Transverse colon (tissue), 4 donors: ENCODE results near the gene ENTHD1. TPM values are rescaled to one million over a fixed set of nuclear protein-coding genes. Genes with fewer than 3 reads are reported as not detected.

Experiments used
- DNase-seq: peaks from one replicate; pipeline ENCODE4 v3.0.0-alpha.2; 2019
- H3K27ac ChIP-seq, 4 donors: fragments of 200-600 bp; sonication (generic); 2 replicates each; pipeline ENCODE4 v1.5.1; 2016 to 2018; ENCODE audit warnings: inconsistent platforms in 4 of 4
- H3K27me3 ChIP-seq: fragments of 200-600 bp; sonication (generic); 2 replicates; pipeline ENCODE4 v1.5.1; 2017; ENCODE audit warnings: inconsistent platforms
- H3K36me3 ChIP-seq, 4 donors: fragments of 200-600 bp; sonication (generic); 2 replicates each; pipeline ENCODE4 v1.5.1; 2017 to 2019; ENCODE audit warnings: inconsistent platforms in 4 of 4
- H3K4me1 ChIP-seq, 4 donors: fragments of 200-600 bp; sonication (generic); 2 replicates each; pipeline ENCODE4 v1.5.1; 2017 to 2020; ENCODE audit warnings: inconsistent platforms in 4 of 4
- H3K4me3 ChIP-seq, 4 donors: fragments of 200-600 bp; sonication (generic); 1 replicate in 1 of 4; 2 replicates in 3 of 4; pipeline versions ENCODE4 v1.5.1 to v1.6.1; 2017 to 2019; ENCODE audit warnings: inconsistent platforms in 4 of 4
- H3K9me3 ChIP-seq, 2 donors: fragments of 200-600 bp; sonication (generic); 2 replicates each; pipeline ENCODE4 v1.5.1; 2017 to 2019; ENCODE audit warnings: inconsistent platforms in 2 of 2
- EP300 ChIP-seq: sonication (generic); formaldehyde crosslinking; IDR thresholded peaks from one replicate; pipeline ENCODE4 v1.6.1; 2017; ENCODE audit warnings: antibody characterized with exemption, low read depth
- POLR2A ChIP-seq: fragments of 450-650 bp; IDR thresholded peaks from one replicate; pipeline ENCODE4 v1.6.1; 2016; ENCODE audit warnings: antibody characterized with exemption, mild to moderate bottlenecking, moderate library complexity
- POLR2AphosphoS5 ChIP-seq, 3 donors: sonication (generic); formaldehyde crosslinking; IDR thresholded peaks; one replicate each; pipeline ENCODE4 v1.6.1; 2016; ENCODE audit warnings: antibody characterized with exemption in 3 of 3
- WGBS, 2 donors: methylation state at CpG; one replicate each; pipeline ENCODE4 v1.1.5; 2018; ENCODE audit warnings: low coverage in 1 of 2; 5-methylcytosine and 5-hydroxymethylcytosine counted together
- in situ Hi-C, 4 donors: fragments of 200-750 bp; cut with MboI; loops; one replicate each; pipeline versions ENCODE4 v1.15.0 to v1.15.1; 2017; ENCODE audit warnings: low sequenced_read_pairs in 3 of 4, low pct_ligation_motif_present in 1 of 4, low pct_unique_long_range_greater_than_20kb in 1 of 4
- intact Hi-C: fragments of 100-400 bp; cut with DNase I; formaldehyde crosslinking; loops from one replicate; pipeline ENCODE4 v1.15.1; 2023; ENCODE audit warnings: low total_unique reads
- total RNA-seq, 4 donors: library from RNA; depleted of rRNA; stranded (reverse); fragments of >200 nt; gene quantifications; one replicate each; pipeline ENCODE4 v1.1.0, GENCODE V29; 2016
- TF ChIP-seq, protein P1 (sequence below), 5 experiments: fragments of 200-600 bp in 3 of 5; fragments of 450-650 bp in 2 of 5; sonication (generic) in 3 of 5; IDR thresholded peaks; 1 replicate in 2 of 5; 2 replicates in 3 of 5; pipeline ENCODE4 v1.5.1; 2016 to 2017; ENCODE audit warnings: antibody characterized with exemption in 5 of 5, inconsistent platforms in 3 of 5, mild to moderate bottlenecking in 2 of 5, moderate library complexity in 1 of 5

Gene ENTHD1
- total RNA-seq, 4 donors from 2014 or later = not detected

DNA sequence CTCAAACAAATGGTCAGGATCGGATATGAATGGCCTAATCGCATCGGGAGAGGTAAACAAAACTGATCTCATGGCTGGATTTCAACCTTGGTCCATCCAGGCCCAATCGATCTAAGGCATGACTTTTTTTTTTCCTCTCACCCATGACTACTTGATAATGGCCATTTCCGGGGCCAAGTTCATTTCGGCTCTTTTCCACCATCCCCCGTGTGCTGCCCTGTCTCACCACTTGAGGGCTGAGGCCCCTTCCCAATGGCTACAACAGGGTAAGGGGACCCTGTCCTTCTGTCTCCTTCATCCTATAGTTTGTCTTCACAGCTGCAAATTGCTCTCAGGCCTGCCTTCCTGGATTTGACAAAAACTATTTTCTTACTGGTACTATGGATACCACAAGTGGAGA, 34.0 kb upstream of the ENTHD1 start:
- no peak for DNase-seq
- no peaks in the 10 kb centered on the region for H3K9me3 ChIP-seq
- H3K4me1 ChIP-seq = peaks cover 0 to 29% (median 7%) of the 10 kb centered on the region in 4 donors
- H3K4me3 ChIP-seq = no peak overlapping the region
- in situ Hi-C loops (no loop called here), intact Hi-C loops (no loop called here)
- H3K27ac ChIP-seq = peak overlapping the region in 1 of 4 donors; percentile 18
- peaks cover 9% of the 10 kb centered on the region for H3K27me3 ChIP-seq
- WGBS, 2 donors = 25 to 67% methylated on average over 6 to 7 of the region's 7 CpGs
- TF ChIP-seq POLR2AphosphoS5 (IDR thresholded peaks at IDR 0.05) (no peak), POLR2A (no peak), EP300 (no peak)
- TF ChIP-seq, protein P1, sequence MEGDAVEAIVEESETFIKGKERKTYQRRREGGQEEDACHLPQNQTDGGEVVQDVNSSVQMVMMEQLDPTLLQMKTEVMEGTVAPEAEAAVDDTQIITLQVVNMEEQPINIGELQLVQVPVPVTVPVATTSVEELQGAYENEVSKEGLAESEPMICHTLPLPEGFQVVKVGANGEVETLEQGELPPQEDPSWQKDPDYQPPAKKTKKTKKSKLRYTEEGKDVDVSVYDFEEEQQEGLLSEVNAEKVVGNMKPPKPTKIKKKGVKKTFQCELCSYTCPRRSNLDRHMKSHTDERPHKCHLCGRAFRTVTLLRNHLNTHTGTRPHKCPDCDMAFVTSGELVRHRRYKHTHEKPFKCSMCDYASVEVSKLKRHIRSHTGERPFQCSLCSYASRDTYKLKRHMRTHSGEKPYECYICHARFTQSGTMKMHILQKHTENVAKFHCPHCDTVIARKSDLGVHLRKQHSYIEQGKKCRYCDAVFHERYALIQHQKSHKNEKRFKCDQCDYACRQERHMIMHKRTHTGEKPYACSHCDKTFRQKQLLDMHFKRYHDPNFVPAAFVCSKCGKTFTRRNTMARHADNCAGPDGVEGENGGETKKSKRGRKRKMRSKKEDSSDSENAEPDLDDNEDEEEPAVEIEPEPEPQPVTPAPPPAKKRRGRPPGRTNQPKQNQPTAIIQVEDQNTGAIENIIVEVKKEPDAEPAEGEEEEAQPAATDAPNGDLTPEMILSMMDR (IDR thresholded peaks at IDR 0.05) = no peak
- no peaks in the 10 kb centered on the region for H3K36me3 ChIP-seq

DNA sequence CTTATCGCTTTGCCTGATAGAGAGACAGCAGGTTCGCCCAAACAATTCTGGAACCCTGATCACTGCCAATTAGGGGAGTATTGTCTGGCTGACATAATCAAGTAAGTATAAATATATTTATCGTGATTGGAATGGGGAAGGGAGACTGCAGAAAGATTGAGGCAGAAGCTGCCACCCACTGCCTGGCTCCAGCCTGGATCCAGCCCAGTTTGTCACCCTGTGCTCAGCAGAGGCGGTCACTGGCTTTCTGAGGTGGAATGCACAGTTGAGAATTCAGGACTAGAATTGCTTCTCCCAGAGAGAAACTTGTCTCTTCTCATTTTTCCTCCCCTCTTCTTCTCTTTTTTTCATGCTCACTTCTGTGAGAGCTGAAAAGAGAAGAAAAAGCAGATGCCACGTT, 33.2 kb upstream of the ENTHD1 start:
- Histone ChIP-seq H3K36me3 (no peaks in the 10 kb centered on the region), H3K9me3 (no peaks in the 10 kb centered on the region), H3K27ac (no peak overlapping the region), H3K4me3 (no peak overlapping the region), H3K27me3 (peaks cover 9% of the 10 kb centered on the region), H3K4me1 (peaks cover 0 to 29% (median 7%) of the 10 kb centered on the region in 4 donors)
- TF ChIP-seq POLR2A = no peak
- no peak for TF ChIP-seq POLR2AphosphoS5 (IDR thresholded peaks at IDR 0.05)
- TF ChIP-seq, protein P1 (IDR thresholded peaks at IDR 0.05) = no peak
- no peak for TF ChIP-seq EP300
- WGBS, 2 donors = 60 to 65% methylated on average over 4 to 5 of the region's 5 CpGs
- intact Hi-C loops = no loop called here
- in situ Hi-C loops = no loop called here
- no peak for DNase-seq

DNA sequence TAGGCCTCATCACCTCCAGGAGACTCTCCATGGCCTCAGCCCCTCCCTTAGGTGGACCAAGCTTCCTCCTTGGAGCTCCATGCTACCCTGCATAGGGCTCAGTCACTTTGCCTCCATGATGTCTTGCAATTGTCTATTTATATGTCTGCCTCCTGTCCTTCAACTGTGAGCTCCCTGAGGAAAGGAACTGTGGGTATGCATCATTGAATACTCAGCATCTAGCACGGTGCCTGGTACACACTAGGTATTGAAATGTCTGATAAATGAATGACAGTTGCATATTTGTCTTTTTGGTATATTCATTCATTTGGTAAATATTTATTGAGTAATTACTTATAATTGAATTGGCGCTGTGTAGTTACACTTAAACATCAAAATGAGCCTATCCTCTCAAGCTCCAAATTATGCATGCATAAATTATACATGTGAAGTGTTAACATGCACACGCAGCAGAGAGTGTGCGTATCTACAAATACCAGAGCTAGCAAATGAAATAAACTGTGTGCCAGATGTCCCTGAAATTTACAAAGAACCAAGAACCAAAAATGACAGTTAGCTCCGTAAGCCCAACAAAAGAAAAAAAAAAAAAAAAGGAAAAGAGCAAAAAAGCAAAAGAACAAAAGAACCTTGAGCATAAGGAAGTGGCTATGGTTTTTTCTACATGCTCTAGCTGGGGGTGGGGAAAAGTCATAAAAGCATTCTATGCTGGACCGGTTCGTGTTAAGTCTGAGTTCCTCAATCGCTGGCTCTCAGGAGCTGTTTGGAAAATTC, 32.5 kb upstream of the ENTHD1 start:
- no peak overlapping the region for H3K4me3 ChIP-seq
- no peaks in the 10 kb centered on the region for H3K9me3 ChIP-seq
- peaks cover 6% of the 10 kb centered on the region for H3K27me3 ChIP-seq
- WGBS, 2 donors = 58 to 65% methylated on average over 4 to 8 of the region's 8 CpGs
- TF ChIP-seq POLR2AphosphoS5 (IDR thresholded peaks at IDR 0.05) (no peak), EP300 (no peak), POLR2A (no peak)
- TF ChIP-seq, protein P1 (IDR thresholded peaks at IDR 0.05) = no peak
- H3K36me3 ChIP-seq = no peaks in the 10 kb centered on the region
- peak; percentile 28 for DNase-seq
- H3K27ac ChIP-seq = no peak overlapping the region
- in situ Hi-C loops = no loop called here
- peaks cover 0 to 29% (median 7%) of the 10 kb centered on the region in 4 donors for H3K4me1 ChIP-seq
- intact Hi-C loops = no loop called here

DNA sequence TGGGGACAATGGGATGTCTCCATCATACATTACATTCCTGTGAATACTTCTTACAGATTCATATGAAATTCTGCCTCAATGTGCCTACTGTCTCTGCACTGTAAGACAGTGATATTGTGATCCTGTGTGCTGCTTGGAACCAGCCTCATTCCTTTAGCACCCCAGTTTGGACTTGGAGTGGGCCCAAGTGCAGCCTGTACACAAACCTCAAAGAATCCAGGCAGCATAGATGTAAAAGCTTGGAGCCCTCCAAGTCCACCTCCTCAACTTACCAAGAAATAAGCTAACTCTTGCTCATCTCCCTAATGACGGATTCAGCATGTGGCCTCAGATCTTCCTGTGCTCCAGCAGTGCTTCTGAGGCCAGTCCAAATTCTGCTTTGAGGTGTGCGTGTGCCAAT, 31.7 kb upstream of the ENTHD1 start:
- Histone ChIP-seq H3K27me3 (no peaks in the 10 kb centered on the region), H3K36me3 (no peaks in the 10 kb centered on the region), H3K27ac (no peak overlapping the region), H3K4me3 (no peak overlapping the region), H3K4me1 (peaks cover 0 to 29% (median 7%) of the 10 kb centered on the region in 4 donors), H3K9me3 (no peaks in the 10 kb centered on the region)
- no peak for DNase-seq
- intact Hi-C loops = no loop called here
- TF ChIP-seq POLR2AphosphoS5 (IDR thresholded peaks at IDR 0.05) = no peak
- no peak for TF ChIP-seq POLR2A
- TF ChIP-seq EP300 = no peak
- TF ChIP-seq, protein P1 (IDR thresholded peaks at IDR 0.05) = no peak
- WGBS, 2 donors = 92% methylated on average over 2 of the region's 2 CpGs; no CpG with 5 or more reads in 1 of the 2 donors
- in situ Hi-C loops = no loop called here
